ENCODE measurements around the gene RBFOX2. TPM values are rescaled to one million over a fixed set of nuclear protein-coding genes. Genes with fewer than 3 reads are reported as not detected.

Gene RBFOX2
- total RNA-seq, 4 donors from 2014 or later, result 39.4 to 80.0 (median 52.9) TPM

DNA sequence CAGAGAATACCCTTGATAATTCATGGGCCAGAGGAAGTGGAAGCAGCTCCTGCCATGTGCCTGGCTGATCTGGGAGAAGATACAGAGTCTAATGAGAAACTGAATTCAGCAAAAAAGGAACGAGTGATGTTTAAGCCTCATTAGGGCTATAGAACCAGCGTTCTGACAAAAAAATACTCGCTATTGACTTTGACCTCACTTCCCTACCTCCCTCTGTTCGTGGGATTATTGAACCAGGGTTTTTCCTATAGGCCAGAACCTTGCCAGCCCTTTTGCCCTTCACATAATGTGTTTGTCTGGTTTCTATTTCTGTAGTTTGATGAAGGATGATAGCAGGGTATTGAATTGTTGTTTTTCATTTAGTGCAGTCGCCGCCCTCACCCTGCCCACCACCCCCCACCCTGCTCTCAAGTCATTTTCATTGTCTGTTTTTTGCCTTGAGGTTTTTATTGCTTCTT is 7.6 kb upstream of the RBFOX2 start:
- Histone ChIP-seq H3K27ac (no peak overlapping the region), H3K4me3 (no peak overlapping the region), H3K27me3 (no peaks in the 10 kb centered on the region), H3K4me1 (no peaks in the 10 kb centered on the region), H3K36me3 (no peaks in the 10 kb centered on the region), H3K9me3 (no peaks in the 10 kb centered on the region)
- no peak for TF ChIP-seq CTCF (IDR thresholded peaks at IDR 0.05)
- TF ChIP-seq POLR2A (IDR thresholded peaks at IDR 0.05), result no peak
- DNase-seq, result no peak

- H3K4me3 ChIP-seq, result no peak overlapping the region
Observed at GRCh38 chr22:36032611-36033010, 4.0 kb upstream of the RBFOX2 start.

DNA sequence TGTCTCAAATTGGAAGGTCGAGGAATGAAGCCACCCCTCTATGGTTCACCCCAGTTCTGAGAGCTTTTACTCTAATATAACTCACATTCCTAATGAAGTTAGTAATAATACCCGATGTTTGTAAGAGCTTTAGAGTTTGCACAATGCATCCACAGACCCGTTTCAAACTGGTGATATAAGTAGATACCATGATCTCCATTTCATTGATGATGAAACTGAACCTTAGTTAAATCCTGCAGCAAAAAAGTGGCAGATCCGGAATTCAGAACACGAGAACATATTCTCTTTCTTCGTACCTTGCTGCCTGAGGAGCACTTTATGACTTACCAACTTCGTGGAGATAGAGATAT is 757 bp upstream of the RBFOX2 start:
- Histone ChIP-seq H3K4me3 (peak overlapping the region; percentile 61 to 94 (median 64)), H3K27ac (peak overlapping the region; percentile 66 to 97 (median 80)), H3K27me3 (no peaks in the 10 kb centered on the region), H3K9me3 (no peaks in the 10 kb centered on the region), H3K36me3 (no peaks in the 10 kb centered on the region), H3K4me1 (peaks cover 0 to 18% (median 2%) of the 10 kb centered on the region in 4 donors)
- DNase-seq, result no peak
- no peak for TF ChIP-seq POLR2A (IDR thresholded peaks at IDR 0.05)
- TF ChIP-seq CTCF (IDR thresholded peaks at IDR 0.05), result no peak

More at GRCh38 chr22:36032611-36033010, 4.0 kb upstream of the RBFOX2 start:
- Histone ChIP-seq H3K4me1 (peaks cover 0 to 5% (median 2%) of the 10 kb centered on the region in 4 donors), H3K27me3 (no peaks in the 10 kb centered on the region), H3K27ac (no peak overlapping the region), H3K9me3 (no peaks in the 10 kb centered on the region), H3K36me3 (no peaks in the 10 kb centered on the region)
- no peak for DNase-seq
- TF ChIP-seq CTCF (IDR thresholded peaks at IDR 0.05) (no peak), POLR2A (IDR thresholded peaks at IDR 0.05) (no peak)

- H3K27me3 ChIP-seq, result no peaks in the 10 kb centered on the region
- H3K4me1 ChIP-seq, result peaks cover 0 to 18% (median 2%) of the 10 kb centered on the region in 4 donors
- DNase-seq, result peak in 1 of 3 donors; percentile 51
- no peak for TF ChIP-seq POLR2A (IDR thresholded peaks at IDR 0.05)
- TF ChIP-seq CTCF (IDR thresholded peaks at IDR 0.05), result peak in 1 of 6 experiments; percentile 4
- no peaks in the 10 kb centered on the region for H3K36me3 ChIP-seq
- H3K9me3 ChIP-seq, result no peaks in the 10 kb centered on the region
- peak overlapping the region; percentile 66 to 97 (median 80) for H3K27ac ChIP-seq
- H3K4me3 ChIP-seq, result peak overlapping the region; percentile 61 to 94 (median 64)
Observed at GRCh38 chr22:36027935-36028645, 534 bp downstream of the RBFOX2 start.

DNA sequence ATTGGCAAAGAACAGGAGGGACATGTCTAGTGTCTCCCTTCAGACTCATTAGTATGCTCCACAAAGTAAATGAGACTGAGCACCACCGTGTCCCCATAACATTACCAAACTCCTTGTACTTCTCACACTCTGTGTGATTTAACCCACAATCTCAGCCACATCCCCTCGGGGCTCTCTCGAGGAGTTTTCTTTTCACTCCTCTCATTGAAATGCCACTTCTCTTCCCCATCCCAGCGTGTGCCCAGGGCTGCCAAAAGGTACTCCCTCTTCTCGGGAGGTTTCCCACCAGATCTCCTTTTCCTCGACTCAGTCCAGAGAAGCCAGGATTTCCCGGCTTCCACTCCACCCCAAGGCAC is 1.1 kb downstream of the RBFOX2 start:
- DNase-seq, result no peak
- TF ChIP-seq POLR2A (IDR thresholded peaks at IDR 0.05), result no peak
- TF ChIP-seq CTCF (IDR thresholded peaks at IDR 0.05), result no peak
- H3K4me1 ChIP-seq, result peaks cover 0 to 24% (median 2%) of the 10 kb centered on the region in 4 donors

More for the DNA sequence above, 1.1 kb downstream of the RBFOX2 start:
- H3K9me3 ChIP-seq, result no peaks in the 10 kb centered on the region
- H3K27me3 ChIP-seq, result no peaks in the 10 kb centered on the region
- H3K36me3 ChIP-seq, result no peaks in the 10 kb centered on the region
- peak overlapping the region; percentile 61 to 94 (median 64) for H3K4me3 ChIP-seq
- H3K27ac ChIP-seq, result peak overlapping the region in 3 of 4 donors; percentile 78 to 97 (median 82)

Data from Peyer's patch (tissue), 4 donors.